ENCODE data around the gene CDC42BPA.
"Not testable (repeated sequence)": the region's sequence is repeated elsewhere in the genome, so short reads cannot be mapped to it uniquely, and the experiment has no call there.

CDC42BPA gene

DNA sequence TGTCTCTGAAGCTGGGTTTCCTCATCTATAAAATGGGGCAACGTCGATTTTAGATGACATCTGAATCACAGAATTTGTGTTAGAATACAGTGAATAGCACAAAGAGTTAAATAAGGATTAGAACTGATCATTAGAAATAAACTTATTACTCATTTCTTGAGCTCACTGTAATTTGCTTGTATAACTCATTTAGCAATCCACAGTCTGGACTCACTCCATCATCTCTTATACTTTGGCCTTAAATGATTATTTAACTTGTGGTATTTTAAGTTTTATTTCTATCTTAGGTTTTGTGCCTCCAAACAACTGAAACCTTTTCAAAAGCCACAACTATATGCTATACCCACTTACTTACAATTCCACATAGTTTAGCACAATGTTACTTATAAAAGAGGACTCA lies 128.0 kb downstream of the CDC42BPA start:
- no peak for DNase-seq

DNA sequence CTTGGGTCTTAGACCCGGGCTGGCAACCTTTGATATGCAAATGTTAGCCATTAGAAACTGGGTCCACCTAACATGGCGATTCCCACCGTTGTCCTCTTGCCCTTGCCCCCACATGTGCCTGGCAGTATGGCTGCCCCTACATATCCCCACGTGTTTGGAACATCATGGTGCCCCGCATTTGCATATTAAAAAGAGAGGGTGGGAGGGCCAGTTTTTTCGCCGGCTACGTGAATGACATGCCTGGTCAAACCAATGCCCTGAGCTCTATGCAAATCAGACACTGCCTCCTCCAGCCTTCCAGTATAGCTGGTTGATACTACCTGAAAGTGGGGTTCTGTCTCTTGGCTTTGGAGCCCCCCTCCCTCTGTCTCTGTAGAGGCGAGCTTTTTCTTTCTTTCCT lies 133.0 kb downstream of the CDC42BPA start:
- DNase-seq = no peak

DNA sequence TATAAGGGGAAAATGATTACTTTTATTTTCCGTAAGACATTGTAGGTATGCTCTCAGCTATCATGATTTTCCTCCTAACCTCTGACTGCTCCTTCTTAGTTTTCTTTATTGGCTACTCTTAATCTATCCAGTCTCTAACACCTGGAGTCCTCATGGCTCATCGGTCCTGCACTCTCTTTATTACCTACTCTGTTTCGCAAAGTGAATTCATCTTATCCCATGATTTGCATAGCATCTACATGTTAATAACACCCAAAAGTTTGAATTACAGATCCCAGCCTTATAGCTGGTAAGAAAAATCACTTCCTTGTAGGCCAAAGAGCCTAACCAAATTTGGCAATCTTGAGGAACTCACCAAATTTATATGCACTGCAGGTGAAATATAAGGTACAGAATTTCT lies 136.3 kb downstream of the CDC42BPA start:
- no peak for DNase-seq

DNA sequence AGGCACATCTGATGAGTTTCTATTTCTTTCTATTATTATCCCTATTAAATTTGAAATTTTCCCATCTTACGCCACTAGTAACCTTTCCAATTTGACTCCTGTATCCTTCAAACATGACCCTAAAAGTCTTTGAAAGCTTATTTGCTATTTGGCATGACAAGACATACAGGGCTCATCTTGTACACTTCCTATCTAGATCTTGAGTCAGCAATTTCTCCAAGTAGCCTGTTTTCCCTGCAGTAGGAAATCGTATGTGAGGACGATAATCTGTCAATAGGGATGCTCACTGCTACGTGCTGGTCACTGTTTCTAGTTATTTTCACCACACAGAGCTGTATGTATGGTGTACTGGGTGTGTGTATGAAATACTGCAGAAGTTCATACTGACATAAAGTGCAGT lies 142.7 kb downstream of the CDC42BPA start:
- no peak for DNase-seq

DNA sequence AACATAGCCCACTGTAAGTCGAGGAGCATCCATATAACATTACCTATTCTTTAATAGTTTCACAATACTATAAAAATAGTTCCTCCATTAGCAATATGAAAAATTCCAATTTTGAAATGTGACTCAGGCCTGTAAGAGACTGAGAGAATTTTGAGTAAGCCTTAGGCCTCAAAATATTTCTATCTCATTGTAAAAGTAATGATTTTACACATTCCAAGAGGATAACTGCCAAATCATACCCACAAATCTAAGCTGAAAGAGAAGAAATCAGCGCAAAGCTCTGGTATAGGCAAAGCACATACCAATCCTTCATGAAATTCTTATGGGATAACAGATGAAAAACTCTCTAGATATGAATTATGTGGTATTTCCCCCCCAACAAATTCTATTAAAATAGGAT lies 144.1 kb downstream of the CDC42BPA start:
- DNase-seq = no peak

DNA sequence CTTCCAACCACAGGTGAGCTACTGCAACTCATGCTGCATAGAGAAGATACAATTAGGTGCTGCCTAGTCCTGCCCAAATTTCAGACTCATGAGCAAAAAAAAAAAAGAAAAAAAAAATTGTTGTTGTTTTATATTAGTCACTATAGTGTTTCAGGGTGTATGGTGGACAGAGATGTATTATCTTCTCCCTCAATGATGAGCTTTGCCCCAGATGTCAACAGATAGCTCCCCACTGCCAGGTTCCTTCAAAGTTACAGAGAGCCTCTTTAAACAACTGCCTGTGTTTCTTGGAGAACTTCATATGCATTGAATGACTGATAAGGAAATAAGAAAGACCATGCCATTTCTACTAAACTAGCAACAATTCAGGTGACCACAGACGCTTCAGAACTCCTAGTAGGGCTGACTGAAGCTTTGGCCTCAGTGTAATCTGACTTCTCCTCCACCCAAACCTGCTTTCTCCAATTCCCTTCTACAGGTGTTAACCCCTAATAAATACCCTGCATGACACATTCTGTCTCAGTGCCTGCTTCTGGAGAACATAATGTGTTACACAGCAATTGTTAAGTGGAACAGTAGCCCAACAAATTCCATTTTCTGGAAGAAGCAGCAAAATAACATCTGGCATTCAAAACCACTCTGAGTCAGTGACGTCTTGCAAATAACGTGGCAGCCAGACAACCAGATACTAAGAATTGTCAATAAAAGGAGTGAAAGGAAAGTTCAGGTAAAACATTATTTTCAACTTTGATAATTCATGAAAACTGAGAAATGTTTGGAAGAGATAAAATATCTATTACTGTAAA lies 147.7 kb downstream of the CDC42BPA start:
- DNase-seq = no peak

DNA sequence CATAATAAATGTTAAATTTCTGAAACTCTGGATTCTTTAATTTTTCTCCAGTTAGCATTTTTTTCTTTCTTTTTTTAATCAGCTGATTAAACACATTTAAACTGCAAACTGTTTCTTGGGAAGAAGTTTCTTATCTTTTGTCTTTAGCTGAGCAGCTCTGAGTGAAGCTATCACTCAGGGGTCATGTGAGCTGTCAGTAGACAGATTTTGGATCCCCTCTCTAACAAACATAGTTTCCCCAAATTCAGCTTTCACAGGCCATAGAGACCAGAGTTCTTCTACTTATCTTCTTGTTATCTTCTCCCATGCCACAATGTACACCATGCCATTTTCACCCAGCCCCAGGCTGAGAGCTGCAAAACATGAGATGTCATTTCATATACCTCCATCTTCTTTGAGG lies 148.9 kb downstream of the CDC42BPA start:
- no peak for DNase-seq

DNA sequence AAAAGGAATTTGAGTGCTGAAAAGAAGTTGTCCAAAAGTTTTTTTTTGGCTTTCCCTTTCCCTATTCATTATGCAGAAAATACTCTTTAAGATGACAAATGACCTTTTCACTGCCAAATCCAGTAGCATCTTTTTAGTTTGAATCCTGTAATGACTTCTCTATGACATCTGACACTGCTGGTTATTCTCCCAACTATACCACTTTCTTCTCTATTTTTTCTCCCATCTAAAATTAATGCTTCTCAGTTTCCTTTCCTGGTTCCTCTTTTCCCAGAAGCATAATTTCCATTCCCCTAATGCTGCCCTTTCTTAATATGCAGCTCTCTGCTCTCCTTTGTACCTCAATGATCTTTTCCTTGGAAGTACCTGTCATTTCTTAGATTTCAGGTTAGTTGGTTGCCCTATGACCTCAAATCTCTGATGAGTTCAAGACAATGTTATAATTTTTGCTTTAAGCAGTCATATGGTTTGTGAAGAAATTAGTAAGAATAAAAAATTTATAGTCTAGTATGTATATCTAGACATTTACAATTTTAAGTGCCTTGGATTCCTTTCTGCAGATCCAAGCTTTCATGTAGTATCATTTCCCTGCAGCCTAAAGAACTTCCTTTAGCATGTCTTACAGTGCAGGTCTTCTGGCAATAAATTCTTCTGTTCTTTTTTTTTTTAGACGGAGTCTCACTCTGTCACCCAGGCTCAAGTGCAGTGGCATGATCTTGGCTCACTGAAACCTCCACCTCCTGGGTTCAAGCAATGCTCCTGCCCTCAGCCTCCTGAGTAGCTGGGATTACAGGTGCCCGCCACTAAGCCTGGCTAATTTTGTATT lies 150.8 kb downstream of the CDC42BPA start:
- DNase-seq = no peak

DNA sequence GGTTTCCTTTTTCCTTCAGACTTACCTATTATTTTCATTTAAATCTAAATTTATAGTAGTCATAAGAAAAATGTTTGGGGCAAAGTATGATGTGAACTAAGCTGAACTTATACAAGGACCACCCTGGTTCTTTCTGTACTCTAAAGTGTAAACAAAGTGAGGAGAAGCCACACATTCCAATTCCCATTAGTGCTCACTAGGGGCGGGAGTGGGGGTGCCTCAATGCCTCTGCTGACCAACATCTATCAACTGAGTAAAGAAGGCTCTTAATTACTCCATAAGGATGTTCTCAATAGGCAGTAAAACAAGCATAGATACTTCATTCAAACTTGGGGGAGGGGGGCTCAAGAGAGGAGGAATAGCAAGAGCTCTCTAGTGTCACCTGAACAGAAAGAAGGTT lies 151.7 kb downstream of the CDC42BPA start:
- no peak for DNase-seq

DNA sequence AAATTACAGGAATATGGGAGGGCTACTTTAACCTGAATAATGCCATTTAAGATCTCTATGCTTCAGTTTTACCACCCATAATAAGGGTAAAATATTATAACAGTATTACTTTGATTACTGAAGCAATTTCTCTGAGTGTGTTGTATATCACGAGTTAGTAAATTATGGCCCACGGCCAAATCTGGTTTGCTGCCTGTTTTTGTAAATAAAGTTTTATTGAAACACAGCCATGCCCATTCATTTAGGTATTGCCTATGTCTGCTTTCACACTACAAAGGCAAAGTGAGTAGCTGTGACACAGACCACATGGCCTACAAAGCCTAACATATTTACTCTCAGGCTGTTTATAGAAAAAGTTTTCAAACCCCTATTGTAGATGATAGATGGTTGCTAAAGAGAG lies 156.8 kb downstream of the CDC42BPA start:
- no peak for DNase-seq

DNA sequence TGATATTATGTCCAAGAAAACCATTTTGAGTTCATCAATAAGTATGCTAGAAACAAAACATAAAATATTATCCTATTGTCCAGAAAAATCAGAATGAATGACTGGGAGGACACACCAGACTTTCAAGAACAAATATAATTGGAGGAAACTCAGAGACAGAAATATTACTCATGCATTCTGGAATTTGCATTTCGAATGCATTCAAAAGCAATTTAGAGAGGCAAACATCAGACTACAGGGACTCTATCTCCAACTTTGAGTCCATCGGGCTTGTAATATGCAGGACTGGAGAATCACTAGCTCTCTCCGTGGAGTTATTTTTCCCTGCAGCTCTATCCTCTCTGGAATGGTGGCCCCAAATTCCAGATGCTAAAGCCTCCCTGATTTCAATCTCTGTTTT lies 161.8 kb downstream of the CDC42BPA start:
- DNase-seq = no peak

DNA sequence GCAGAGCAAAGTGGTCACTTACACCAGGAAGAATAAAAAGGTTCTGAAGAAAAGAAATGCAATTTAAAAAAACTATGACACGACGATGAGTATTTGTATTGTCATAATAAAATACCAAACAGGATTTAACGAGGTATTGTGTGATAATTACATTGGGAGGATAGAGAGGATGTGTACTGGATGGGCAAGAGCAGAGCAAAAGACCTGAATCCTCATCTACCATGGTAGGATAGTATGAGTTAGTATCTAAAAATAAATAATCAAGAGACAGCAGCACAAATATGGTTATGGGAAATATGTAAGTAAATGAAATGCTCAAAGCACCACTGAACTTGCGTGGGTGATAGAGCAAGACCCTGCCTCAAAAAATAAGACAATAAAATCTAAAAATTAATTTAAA lies 162.6 kb downstream of the CDC42BPA start:
- no peak for DNase-seq

DNA sequence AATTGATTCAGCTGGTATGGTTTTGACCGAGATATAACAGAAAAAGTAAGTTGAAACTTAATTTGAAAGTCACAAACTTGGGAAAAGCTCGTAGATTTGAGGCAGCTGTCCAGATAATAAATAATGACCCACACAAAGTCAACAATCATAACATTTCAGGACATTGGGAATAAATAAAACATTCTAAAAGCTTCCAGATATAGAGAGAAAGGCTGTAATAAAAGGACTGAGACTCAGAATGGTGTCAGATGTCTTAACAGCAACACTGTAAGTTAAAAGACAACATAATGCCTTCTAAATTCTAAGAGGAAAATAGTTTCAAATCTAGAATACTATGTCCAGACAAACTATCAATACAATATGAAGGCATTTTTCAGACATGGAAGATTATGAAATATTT lies 163.3 kb downstream of the CDC42BPA start:
- DNase-seq = no peak

DNA sequence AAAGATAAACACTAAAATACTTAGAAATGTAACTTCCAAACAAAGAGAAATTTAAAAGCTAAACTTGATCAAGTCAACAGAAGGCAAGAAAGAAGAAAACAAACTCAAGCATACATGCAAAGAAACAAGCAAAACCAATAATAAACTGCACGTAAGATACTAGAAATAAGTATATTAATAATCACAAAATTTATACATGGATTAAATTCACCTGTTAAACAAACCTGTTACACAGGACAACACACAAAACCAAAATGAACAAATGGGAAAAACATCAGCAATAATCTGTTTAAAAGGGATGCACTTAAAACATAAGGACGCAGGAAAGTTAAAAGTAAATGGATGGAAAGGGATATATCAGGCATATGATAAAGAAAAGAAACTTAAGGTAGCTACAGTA lies 165.8 kb downstream of the CDC42BPA start:
- DNase-seq = no peak

DNA sequence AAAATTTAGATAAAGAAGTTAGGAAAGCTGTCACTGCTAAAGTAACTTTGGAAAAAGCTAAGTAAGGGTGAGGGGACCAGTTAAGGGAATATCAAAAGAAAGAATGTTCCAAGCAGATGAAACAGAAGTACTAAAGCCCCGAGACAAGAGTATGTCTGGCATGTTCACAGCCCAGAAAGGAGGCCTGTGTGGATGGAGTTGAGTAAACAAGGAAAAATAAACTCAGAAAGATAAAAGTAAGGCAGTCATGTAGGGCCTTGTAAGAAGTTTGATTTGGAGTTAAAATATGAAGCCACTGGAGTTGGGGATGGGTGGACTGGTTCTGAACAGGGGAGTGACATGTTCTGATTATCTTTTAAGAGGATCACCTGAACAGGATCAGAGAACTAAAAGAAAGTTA lies 177.9 kb downstream of the CDC42BPA start:
- no peak for DNase-seq

DNA sequence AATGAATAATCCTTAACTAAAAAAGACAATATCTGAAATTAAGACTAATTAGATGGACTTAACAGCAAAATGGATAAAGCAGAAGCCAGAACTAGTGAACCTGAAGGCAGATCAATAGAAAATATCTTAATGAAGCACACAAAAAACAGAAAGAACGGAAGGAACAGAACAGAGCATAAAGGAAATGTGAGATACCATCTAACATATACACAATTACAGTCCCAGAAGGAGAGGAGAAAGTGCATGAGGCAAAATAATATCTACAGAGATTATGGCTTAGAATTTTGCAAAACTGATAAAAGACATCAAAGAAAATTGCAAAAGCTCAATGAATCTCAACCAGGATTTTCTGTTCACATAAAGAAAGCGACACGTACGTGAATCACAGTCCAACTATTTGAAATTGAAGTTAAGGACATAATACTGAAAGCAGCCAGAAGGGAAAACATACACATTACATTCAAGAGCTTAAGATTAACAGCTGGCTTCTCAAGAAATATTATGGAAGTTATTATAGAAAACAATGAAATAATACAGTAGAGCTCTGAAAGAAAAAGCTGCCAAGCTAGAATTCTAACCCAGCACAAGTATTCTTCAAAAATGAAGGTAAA lies 182.0 kb downstream of the CDC42BPA start:
- no peak for DNase-seq

DNA sequence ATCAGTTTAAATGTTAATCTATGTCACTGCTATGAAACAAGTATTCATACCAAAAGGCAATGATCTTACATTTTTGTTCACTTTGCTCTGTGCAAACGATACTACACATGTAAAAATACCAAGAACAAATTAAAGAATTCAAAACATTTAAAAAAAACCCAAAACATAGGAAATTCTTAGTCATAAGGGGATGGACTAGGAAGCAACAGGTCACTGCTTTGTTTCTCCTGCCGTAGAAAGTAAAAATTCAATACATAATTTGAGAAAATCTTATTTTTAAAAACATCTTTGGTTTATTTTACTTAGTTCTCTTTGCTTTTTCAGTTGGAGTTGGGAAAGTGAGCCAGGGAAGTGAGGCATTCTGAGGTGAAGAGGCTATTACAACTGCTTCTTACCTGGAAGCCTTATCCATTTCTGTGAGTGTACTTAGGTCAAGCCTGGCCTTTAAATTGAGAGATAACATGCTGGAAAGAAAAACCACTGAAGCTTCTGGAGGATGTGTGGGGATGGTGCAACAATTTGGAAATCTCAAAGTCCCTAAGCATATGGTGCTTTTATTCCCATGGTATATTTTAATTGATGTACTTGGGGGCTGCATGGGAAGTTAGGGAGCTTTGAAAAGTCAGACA lies 183.5 kb downstream of the CDC42BPA start:
- DNase-seq = no peak

DNA sequence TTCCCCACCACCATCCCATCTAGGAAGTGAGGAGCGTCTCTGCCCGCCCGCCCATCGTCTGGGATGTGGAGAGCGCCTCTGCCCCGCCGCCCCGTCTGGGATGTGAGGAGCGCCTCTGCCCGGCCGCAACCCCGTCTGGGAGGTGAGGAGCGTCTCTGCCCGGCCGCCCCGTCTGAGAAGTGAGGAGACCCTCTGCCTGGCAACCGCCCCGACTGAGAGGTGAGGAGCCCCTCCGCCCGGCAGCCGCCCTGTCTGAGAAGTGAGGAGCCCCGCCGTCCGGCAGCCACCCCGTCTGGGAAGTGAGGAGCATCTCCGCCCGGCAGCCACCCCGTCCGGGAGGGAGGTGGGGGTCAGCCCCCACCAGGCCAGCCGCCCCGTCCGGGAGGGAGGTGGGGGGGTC lies 185.6 kb downstream of the CDC42BPA start:
- DNase-seq = not testable (repeated sequence)

DNA sequence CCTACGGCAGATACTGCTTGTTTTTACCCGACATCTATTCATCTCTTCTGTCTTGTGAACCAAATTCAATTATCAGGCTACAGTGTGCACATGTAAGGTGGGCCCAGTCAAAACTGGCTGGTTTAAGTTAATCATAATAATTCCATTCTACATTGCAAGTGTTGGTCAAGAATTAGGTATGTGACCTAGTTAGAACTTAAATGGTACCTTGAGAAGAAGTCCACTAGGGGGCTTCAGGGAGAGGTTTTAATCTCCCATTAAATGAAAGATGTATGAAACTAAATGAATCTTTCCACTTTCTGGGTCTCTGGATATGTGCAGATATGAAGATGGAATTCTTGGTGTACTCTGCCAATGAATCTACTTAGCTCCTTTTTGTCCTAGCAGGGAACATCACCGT lies 187.1 kb downstream of the CDC42BPA start:
- DNase-seq = no peak

DNA sequence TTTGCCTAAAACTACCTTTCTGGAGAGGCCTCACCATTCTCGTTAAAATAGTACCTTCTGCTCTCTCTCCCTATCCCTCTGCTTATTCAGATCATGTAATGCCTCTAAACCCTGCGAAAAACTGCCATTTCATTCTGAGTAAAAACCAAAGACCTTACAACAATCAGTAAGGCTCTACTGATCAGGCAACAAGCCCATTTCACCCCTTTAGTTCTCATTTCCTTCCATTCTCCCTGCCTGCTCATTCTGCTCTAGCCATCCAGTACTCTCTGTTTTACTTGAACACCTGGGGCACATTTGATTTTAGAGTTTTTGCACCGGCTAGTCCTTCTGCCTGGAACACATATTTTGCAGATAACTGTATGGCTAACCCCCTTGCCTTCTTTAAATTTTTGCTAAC lies 190.4 kb downstream of the CDC42BPA start:
- DNase-seq = no peak

DNA sequence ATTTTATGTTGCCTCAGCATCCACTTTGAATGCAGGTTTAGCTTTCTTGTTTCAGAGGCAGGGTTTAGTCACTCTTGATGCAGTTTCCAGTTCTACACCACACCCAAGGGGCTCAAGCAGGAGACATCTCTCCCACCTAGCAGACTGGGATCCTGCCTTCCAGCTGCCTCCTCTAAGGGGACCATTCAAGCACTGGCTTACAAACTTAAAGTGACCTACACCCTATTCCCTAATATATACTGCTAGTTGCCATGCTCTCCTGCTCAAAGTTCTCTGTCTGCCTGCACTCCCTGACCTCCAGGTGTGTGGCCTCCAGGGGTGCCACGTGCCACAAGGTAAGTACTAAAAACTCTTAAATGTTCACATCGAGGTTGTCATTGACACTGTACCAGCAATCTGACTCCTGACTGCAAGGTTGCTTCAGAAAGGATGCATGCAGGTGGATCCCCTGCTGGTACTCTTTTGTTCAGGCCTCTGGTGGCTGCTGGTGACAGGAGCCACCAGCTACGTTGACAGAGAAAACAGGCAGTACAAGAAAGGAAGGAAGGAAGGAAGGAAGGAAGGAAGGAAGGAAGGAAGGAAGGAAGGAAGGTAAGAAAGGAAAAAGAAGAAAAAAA lies 192.3 kb downstream of the CDC42BPA start:
- DNase-seq = no peak

DNA sequence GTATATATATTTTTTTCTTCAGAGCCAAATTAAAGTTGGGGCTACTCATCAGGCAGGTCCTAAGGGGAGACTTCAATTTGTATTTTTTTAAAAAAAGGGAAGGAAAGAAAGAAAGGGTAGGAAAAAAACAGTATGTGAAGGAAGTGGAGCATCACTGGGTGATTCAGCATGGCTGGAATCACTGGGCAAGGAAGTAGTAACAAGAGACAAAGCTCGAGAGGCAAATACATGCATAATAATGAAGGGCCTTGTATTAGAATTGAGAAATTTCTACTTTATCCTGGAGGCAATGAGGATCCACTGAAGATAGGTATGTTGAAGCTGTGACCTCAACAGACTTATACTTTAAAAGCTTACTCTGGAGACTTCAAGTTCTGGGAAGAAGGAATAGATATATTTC lies 193.8 kb downstream of the CDC42BPA start:
- no peak for DNase-seq

DNA sequence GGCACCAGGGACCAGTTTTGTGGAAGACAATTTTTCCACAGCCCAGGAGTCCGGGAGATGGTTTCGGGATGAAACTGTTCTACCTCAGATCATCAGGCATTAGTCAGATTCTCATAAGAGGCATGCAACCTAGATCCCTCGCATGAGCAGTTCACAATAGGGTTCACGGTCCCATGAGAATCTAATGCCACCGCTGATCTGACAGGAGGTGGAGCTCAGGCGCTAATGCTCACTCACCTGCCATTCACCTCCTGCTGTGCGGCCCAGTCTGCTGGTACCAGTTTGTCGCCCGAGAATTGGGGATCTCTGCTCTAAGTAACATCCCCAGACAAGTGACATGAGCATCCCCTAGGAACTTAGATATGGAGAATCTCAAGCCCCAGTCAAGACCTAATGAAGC lies 197.5 kb downstream of the CDC42BPA start:
- DNase-seq = no peak

All from CD4-positive, alpha-beta T cell treated with Interleukin-6 for 4 hours (primary cell).